Measurements from ENCODE around the gene SLC50A1. TPM values are rescaled to one million over a fixed set of nuclear protein-coding genes. Genes with fewer than 3 reads are reported as not detected.

Gene SLC50A1
- total and polyA plus RNA-seq, 11 donors: 5.4 to 36.0 (median 10.5) TPM

DNA sequence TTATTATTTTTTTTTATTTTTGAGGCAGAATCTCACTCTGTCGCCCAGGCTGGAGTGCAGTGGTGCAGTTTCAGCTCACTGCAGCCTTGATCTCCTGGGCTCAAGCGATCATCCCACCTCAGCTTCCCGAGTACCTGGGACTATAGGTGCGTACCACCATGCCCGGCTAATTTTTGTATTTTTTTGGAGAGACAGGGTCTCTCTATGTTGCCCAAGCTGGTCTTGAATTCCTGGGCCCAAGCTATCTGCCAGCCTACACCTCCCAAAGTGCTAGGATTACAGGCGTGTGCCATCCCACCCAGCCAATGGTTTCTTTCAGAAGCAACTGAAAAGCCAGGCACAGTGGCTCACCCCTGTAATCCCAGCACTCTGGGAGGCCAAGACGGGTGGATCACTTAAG, 35.2 kb downstream of the SLC50A1 start:
- Histone ChIP-seq H3K27ac (no peak overlapping the region), H3K27me3 (peaks cover 2 to 26% (median 14%) of the 10 kb centered on the region in 9 donors), H3K36me3 (peaks cover 0 to 31% (median 24%) of the 10 kb centered on the region in 9 donors), H3K9me3 (no peaks in the 10 kb centered on the region), H3K4me1 (peaks cover 0 to 58% (median 39%) of the 10 kb centered on the region in 12 donors), H3K4me3 (no peak overlapping the region)
- ATAC-seq (no peak), DNase-seq (no peak)
- TF ChIP-seq POLR2A (IDR thresholded peaks at IDR 0.05) (no peak), CTCF (IDR thresholded peaks at IDR 0.05) (no peak)
- intact Hi-C loops (cut with DNase I): loop anchor here in 3 of 10 donors (5.0 to 10.0 kb wide), 3 partner anchors 34 to 424 kb away; partner anchors contain the start of gene SLC50A1 (in 1 of the 3)
- 90 to 96% (median 94%) methylated on average over 7 of the region's 7 CpGs for WGBS, 4 donors

GRCh38 chr1:155171836-155172731, 36.4 kb downstream of the SLC50A1 start:
- no peaks in the 10 kb centered on the region for H3K9me3 ChIP-seq
- DNase-seq (peak in 1 of 5 donors; percentile 13), ATAC-seq (peak in 2 of 4 donors; percentile 11 to 25)
- WGBS, 4 donors: 34 to 43% (median 42%) methylated on average over 8 of the region's 8 CpGs
- H3K27ac ChIP-seq: peak overlapping the region in 11 of 12 donors; percentile 87 to 98 (median 94)
- intact Hi-C loops (cut with DNase I): loop anchor here in 3 of 10 donors (5.0 to 10.0 kb wide), 3 partner anchors 35 to 423 kb away; partner anchors contain the start of gene SLC50A1 (in 1 of the 3)
- H3K4me3 ChIP-seq: peak overlapping the region; percentile 48 to 98 (median 82)
- TF ChIP-seq POLR2A (IDR thresholded peaks at IDR 0.05) (no peak), CTCF (IDR thresholded peaks at IDR 0.05) (no peak)
- H3K36me3 ChIP-seq: peaks cover 0 to 31% (median 24%) of the 10 kb centered on the region in 9 donors
- peaks cover under 1 to 28% (median 14%) of the 10 kb centered on the region in 9 donors for H3K27me3 ChIP-seq
- H3K4me1 ChIP-seq: peaks cover 0 to 58% (median 28%) of the 10 kb centered on the region in 12 donors

DNA sequence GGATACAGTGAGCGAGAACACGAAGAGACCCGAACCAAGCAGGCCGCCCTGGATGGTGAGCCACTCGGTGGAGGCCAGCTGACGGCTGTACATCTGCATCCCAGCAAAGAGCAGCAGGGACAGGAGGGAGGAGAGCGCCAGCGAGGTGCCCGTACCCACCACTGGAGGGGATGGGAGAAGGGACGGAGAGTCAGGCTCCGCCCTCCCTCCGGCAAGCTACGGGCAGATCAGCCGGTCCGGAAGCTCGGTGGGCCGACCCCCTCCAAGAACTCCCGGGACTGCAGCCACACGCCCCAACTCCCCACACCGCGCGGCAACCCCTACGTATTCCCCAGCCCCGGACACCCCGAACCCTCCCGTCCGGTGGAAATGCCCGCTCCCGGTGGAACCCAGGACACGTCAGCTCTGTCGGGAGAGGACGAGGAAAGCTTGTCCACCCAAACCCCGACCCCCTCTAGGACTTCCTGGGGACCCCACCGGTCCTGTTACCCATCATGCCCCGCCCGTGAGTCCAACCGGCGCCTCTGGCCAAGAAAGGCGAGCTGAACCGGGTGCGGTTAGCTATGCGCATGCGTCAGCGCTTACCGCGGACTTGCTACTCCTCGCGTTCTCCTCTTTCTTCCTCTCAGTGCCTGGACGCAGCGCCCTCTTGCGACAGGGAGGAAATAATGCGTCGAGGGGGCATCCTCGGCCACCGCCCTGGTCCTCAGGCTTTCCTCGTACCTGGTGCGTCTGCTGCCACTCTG, 37.3 kb downstream of the SLC50A1 start, which contains the start of gene KRTCAP2:
TSS of gene KRTCAP2 (minus strand) at position 573 of the 746 bp plus-strand sequence. CDS start at position 493, 80 bp downstream.
- DNase-seq (peak; percentile 95 to 98 (median 97)), ATAC-seq (peak; percentile 79 to 92 (median 90))
- Histone ChIP-seq H3K9me3 (no peaks in the 10 kb centered on the region), H3K27me3 (peaks cover 0 to 28% (median 14%) of the 10 kb centered on the region in 9 donors), H3K4me3 (peak within 1 kb of the TSS; percentile 48 to 98 (median 82)), H3K4me1 (peaks cover 0 to 50% (median 21%) of the 10 kb centered on the region in 12 donors), H3K27ac (peak within 1 kb of the TSS; percentile 83 to 98 (median 94)), H3K36me3 (peaks cover 0 to 31% (median 24%) of the 10 kb centered on the region in 9 donors)
- peak; percentile 86 to 97 (median 93) for TF ChIP-seq CTCF (IDR thresholded peaks at IDR 0.05)
- TF ChIP-seq POLR2A (IDR thresholded peaks at IDR 0.05): peak in 1 of 2 donors; percentile 74
- 0 to 1% (median 0%) methylated on average over 43 to 57 of the region's 57 CpGs for WGBS, 4 donors
- intact Hi-C loops (cut with DNase I): loop anchor here in 3 of 10 donors (5.0 to 10.0 kb wide), 3 partner anchors 36 to 422 kb away; partner anchors contain the start of gene SLC50A1 (in 1 of the 3)
